Neutrophil (primary cell): ENCODE results near the gene SIRPG.

Experiments used
- H3K27ac ChIP-seq: fragments of 200-600 bp; sonication (generic); 2 replicates; pipeline ENCODE4 v1.5.1; 2016; ENCODE audit warnings: mild to moderate bottlenecking, moderate library complexity
- H3K27me3 ChIP-seq: fragments of 200-600 bp; sonication (generic); 2 replicates; pipeline ENCODE4 v1.6.0; 2016; ENCODE audit warnings: mild to moderate bottlenecking
- H3K36me3 ChIP-seq: fragments of 200-600 bp; sonication (generic); 2 replicates; pipeline ENCODE4 v1.5.1; 2017
- H3K4me1 ChIP-seq, 2 experiments: fragments of 200-600 bp in 1 of 2; sonication (generic) in 1 of 2; 1 replicate in 1 of 2; 2 replicates in 1 of 2; pipeline versions ENCODE4 v1.5.1 to v1.6.1; 2013 to 2016; ENCODE audit warnings: low read depth in 1 of 2, low read length in 1 of 2, mild to moderate bottlenecking in 1 of 2, moderate library complexity in 1 of 2; ENCODE audit not compliant: control insufficient read depth in 1 of 2, insufficient read depth in 1 of 2
- H3K4me3 ChIP-seq, 2 experiments: fragments of 200-600 bp in 1 of 2; sonication (generic) in 1 of 2; 1 replicate in 1 of 2; 2 replicates in 1 of 2; pipeline ENCODE4 v1.5.1; 2013 to 2016; ENCODE audit warnings: low read depth in 1 of 2, low read length in 1 of 2, mild to moderate bottlenecking in 1 of 2, moderate library complexity in 1 of 2
- H3K9me3 ChIP-seq: fragments of 200-600 bp; sonication (generic); 2 replicates; pipeline ENCODE4 v1.5.1; 2016
- CTCF ChIP-seq: fragments of 200-600 bp; sonication (generic); IDR thresholded peaks from 2 replicates; pipeline ENCODE4 v1.5.1; 2016; ENCODE audit warnings: antibody characterized with exemption

The SIRPG gene

GRCh38 chr20:1665345-1665744 is 7.8 kb upstream of the SIRPG start:
- H3K9me3 ChIP-seq, result no peaks in the 10 kb centered on the region
- TF ChIP-seq CTCF, result no peak
- H3K27ac ChIP-seq, result no peak overlapping the region
- no peaks in the 10 kb centered on the region for H3K36me3 ChIP-seq
- H3K27me3 ChIP-seq, result no peaks in the 10 kb centered on the region
- H3K4me3 ChIP-seq, result no peak overlapping the region
- peaks cover 18% of the 10 kb centered on the region in 2 experiments for H3K4me1 ChIP-seq

DNA sequence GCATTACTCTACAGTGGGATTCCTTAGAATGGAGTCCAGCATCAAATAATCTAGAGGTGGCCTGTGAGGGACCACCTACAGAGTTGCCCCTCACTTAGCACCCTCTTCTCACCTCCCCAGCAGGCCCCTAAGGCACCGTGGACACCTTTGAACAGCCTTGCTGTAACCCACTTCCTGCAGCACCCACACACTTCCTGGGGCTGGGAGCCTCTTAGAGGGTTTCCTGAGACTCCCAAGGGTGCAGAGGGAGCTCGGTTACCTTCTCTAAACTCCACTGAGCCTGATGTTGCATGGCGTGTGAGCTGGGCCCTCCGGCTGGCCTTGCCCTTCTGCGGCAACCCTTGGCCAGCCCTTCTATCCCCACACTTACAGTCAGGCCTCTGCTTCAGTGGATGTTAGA is 7.3 kb upstream of the SIRPG start:
- TF ChIP-seq CTCF, result no peak
- Histone ChIP-seq H3K36me3 (no peaks in the 10 kb centered on the region), H3K9me3 (no peaks in the 10 kb centered on the region), H3K27ac (no peak overlapping the region), H3K4me3 (no peak overlapping the region), H3K27me3 (no peaks in the 10 kb centered on the region), H3K4me1 (peaks cover 18% of the 10 kb centered on the region in 2 experiments)

DNA sequence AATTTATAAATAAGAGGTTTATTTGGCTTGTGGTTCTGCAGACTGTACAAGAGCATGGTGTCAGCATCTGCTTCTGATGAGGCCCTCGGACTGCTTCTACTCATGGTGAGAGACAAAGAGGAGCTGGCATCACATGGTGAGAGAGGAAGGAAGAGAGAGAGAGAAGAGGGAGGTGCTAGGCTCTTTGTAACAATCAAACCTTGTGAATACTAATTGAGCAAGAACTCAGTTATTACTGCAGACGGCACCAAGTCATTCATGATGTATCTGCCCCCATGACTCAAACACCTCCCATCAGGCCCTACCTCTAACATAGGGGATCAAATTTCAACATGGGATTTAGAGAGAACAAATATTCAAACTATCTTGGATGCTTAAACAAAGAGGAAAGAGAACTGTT is 6.3 kb upstream of the SIRPG start:
- H3K4me3 ChIP-seq, result no peak overlapping the region
- peaks cover 18% of the 10 kb centered on the region in 2 experiments for H3K4me1 ChIP-seq
- H3K27me3 ChIP-seq, result no peaks in the 10 kb centered on the region
- no peak for TF ChIP-seq CTCF
- H3K36me3 ChIP-seq, result no peaks in the 10 kb centered on the region
- H3K9me3 ChIP-seq, result no peaks in the 10 kb centered on the region
- peak overlapping the region; percentile 2 for H3K27ac ChIP-seq

DNA sequence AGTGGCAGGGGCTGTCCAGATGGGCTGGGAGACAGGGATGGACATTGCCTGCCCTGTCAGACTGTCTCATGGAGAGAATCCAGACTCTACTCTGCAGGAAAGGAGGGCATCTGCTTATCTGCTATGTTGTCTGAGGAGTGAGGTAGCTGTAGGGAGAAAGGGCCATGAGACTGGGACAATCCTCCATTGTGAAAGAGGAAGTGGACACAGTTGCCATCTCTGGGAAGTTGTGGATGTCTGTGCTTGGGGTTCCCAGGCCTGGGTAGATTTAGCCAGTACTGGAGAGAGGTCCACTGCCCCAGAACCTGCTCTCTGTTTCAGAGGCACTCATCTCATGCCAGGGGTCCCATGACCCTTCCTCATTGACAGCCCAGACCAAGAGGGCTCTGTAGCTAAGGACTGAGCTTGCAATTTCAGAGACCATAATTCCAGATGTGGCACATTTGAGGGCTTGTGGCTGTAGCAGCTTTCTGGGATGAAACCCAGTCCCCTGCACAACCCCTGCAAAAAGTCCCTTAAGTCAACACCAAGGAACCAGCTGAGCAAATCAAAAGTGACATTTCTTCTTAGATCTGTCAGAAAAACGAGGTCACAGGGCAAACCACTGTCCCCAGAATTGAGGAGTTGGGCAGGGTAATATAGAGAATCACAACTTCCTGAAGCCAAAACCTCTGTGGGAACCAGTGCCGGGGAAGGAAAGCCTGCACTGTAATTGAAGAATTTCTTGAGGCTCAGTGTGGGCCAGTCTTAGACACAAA is 4.1 kb upstream of the SIRPG start:
- Histone ChIP-seq H3K36me3 (no peaks in the 10 kb centered on the region), H3K9me3 (no peaks in the 10 kb centered on the region), H3K27me3 (no peaks in the 10 kb centered on the region), H3K27ac (no peak overlapping the region), H3K4me1 (peaks cover 18% of the 10 kb centered on the region in 2 experiments), H3K4me3 (no peak overlapping the region)
- TF ChIP-seq CTCF, result no peak

GRCh38 chr20:1660246-1660645 is 2.7 kb upstream of the SIRPG start:
- no peaks in the 10 kb centered on the region for H3K9me3 ChIP-seq
- no peak overlapping the region for H3K4me3 ChIP-seq
- no peaks in the 10 kb centered on the region for H3K36me3 ChIP-seq
- no peak overlapping the region for H3K27ac ChIP-seq
- peaks cover 16 to 18% of the 10 kb centered on the region in 2 experiments for H3K4me1 ChIP-seq
- no peaks in the 10 kb centered on the region for H3K27me3 ChIP-seq
- TF ChIP-seq CTCF, result no peak
